IgD-negative memory B cell (primary cell): ENCODE results near the gene DGLUCY. TPM values are rescaled to one million over a fixed set of nuclear protein-coding genes. Genes with fewer than 3 reads are reported as not detected.
"Not testable (repeated sequence)": the region's sequence is repeated elsewhere in the genome, so short reads cannot be mapped to it uniquely, and the experiment has no call there.

Source experiments
- H3K27ac Mint-ChIP-seq, 3 donors: one replicate each; pipeline ENCODE4 v1.8.0; 2020 to 2022; ENCODE audit warnings: mild to moderate bottlenecking in 3 of 3, mixed read lengths in 3 of 3, moderate library complexity in 1 of 3
- H3K27me3 Mint-ChIP-seq: one replicate; pipeline ENCODE4 v1.8.0; 2021; ENCODE audit warnings: mixed read lengths
- H3K36me3 Mint-ChIP-seq: one replicate; pipeline ENCODE4 v1.8.0; 2020; ENCODE audit warnings: mild to moderate bottlenecking, mixed read lengths
- H3K4me1 Mint-ChIP-seq, 3 donors: one replicate each; pipeline ENCODE4 v1.8.0; 2020 to 2022; ENCODE audit warnings: mixed read lengths in 3 of 3, mild to moderate bottlenecking in 1 of 3
- H3K4me3 Mint-ChIP-seq, 4 donors: one replicate each; pipeline ENCODE4 v1.8.0; 2020 to 2022; ENCODE audit warnings: mild to moderate bottlenecking in 4 of 4, mixed read lengths in 4 of 4, moderate library complexity in 3 of 4
- H3K9me3 Mint-ChIP-seq, 3 donors: one replicate each; pipeline ENCODE4 v1.8.0; 2020 to 2021; ENCODE audit warnings: mixed read lengths in 3 of 3, mild to moderate bottlenecking in 1 of 3
- polyA plus RNA-seq: library from polyadenylated mRNA; unstranded; fragments of 300-500 nt; fragmentation: Illumina TruSeq; gene quantifications from one replicate; pipeline ENCODE4 v1.2.3, GENCODE V29; 2021

Gene DGLUCY
- polyA plus RNA-seq, 1 donor from 2014 or later: 68.0 TPM

DNA sequence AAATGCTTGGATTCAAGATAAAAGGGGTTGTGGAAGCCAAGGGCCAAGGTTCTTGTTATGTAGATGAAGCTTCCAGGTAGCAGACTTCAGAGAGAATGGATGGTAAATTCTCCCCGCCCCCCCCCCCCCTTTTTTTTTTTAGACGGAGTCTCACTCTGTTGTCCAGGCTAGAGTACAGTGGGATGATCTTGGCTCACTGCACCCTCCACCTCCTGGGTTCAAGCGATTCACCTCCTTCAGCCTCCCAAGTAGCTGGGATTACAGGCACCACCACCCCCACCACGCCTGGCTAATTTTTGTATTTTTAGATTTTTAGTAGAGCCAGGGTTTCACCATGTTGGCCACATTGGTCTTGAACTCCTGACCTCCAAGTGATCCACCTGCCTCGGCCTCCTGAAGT, 4.1 kb downstream of the DGLUCY start:
- Mint-ChIP-seq H3K36me3 (peaks cover 20% of the 10 kb centered on the region), H3K27me3 (no peaks in the 10 kb centered on the region), H3K4me3 (peak overlapping the region in 3 of 4 donors; percentile 27 to 79 (median 31)), H3K4me1 (peaks cover 18 to 55% (median 52%) of the 10 kb centered on the region in 3 donors), H3K9me3 (peaks cover 0 to 3% (median 0%) of the 10 kb centered on the region in 3 donors), H3K27ac (peak overlapping the region in 1 of 3 donors; percentile 99)

DNA sequence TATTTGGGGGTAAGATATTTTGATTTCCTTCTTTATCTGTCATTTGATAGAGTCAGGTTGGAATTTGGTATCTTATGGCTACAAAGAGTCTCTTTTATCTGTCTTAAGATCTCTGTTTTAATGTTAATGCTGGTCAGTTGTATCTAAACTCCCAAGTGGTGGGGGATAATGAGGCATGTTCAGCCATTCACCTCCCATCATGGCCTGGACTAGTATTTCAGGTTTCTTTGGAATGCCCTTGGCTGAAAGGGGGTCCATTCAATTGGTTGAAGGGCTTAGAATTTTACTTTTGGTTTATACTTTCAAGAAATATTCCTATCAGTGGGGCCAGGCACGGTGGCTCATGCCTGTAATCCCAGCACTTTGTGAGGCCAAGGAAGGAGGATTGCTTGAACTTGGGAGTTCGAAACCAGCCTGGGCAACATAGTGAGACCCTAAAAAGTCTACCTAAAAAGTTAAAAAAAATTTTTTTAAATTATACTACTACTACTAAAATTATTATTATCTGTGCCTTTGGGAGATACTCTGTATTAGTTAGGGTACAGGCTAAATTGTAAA, 4.7 kb downstream of the DGLUCY start:
- Mint-ChIP-seq H3K27me3 (no peaks in the 10 kb centered on the region), H3K4me3 (peak overlapping the region in 3 of 4 donors; percentile 27 to 78 (median 31)), H3K36me3 (peaks cover 20% of the 10 kb centered on the region), H3K9me3 (peaks cover 0 to 3% (median 0%) of the 10 kb centered on the region in 3 donors), H3K4me1 (peaks cover 16 to 49% (median 47%) of the 10 kb centered on the region in 3 donors), H3K27ac (peak overlapping the region in 1 of 3 donors; percentile 69)

DNA sequence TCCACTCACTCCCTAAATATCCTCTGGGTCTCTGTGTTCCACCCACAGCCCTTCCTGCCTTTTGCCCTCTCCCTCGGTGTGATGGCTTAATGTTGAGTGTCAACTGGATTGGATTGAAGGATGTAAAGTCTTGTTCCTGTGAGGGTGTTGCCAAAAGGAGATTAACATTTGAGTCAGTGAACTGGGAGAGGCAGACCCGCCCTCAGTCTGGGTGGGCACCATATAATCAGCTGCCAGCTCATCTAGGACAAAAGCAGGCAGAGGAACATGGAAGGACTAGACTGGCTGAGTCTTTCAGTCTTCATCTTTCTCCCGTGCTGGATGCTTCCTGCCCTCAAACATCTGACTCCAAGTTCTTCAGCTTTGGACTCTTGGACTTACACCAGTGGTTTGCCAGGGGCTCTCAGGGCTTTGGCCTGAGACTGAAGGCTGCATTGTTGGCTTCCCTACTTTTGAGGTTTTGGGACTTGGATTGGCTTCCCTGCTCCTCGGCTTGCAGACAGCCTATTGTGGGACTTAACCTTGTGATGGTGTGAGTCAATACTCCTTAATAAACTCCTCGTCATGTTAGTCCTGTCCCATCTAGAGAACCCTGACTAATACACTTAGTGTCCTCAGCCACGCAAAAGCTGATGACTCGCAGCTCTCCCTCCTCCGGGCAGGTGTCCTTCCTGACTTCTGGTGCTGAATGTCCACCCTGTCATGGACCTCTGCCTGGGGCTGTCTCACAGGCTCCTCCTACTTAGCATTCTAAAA, 5.9 kb downstream of the DGLUCY start:
- peaks cover 0 to 3% (median 0%) of the 10 kb centered on the region in 3 donors for H3K9me3 Mint-ChIP-seq
- peaks cover 20% of the 10 kb centered on the region for H3K36me3 Mint-ChIP-seq
- peak overlapping the region in 1 of 3 donors; percentile 69 for H3K27ac Mint-ChIP-seq
- no peaks in the 10 kb centered on the region for H3K27me3 Mint-ChIP-seq
- H3K4me1 Mint-ChIP-seq: peaks cover 22 to 52% (median 46%) of the 10 kb centered on the region in 3 donors
- peak overlapping the region in 2 of 4 donors; percentile 3 to 61 for H3K4me3 Mint-ChIP-seq

DNA sequence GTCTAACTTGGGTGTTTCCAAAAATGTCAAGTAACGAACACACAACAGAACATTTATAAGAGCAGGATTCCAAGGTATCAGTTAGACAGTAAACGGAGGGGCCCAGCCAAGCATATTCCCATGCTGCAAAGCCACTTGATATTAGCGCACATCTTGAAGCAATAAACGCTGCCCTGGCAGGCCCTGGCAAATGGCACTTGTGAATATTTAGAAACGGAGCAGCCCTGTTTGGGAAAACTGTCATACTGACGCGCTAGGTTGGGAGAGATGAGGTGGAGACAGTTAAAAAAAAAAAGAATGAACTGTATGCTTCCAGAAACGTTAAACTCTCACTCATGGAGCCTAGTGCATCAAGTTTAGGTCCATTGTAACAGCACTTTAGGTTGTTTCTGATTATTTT, 9.3 kb downstream of the DGLUCY start:
- Mint-ChIP-seq H3K27ac (peak overlapping the region in 1 of 3 donors; percentile 77), H3K4me3 (peak overlapping the region in 1 of 4 donors; percentile 60)

DNA sequence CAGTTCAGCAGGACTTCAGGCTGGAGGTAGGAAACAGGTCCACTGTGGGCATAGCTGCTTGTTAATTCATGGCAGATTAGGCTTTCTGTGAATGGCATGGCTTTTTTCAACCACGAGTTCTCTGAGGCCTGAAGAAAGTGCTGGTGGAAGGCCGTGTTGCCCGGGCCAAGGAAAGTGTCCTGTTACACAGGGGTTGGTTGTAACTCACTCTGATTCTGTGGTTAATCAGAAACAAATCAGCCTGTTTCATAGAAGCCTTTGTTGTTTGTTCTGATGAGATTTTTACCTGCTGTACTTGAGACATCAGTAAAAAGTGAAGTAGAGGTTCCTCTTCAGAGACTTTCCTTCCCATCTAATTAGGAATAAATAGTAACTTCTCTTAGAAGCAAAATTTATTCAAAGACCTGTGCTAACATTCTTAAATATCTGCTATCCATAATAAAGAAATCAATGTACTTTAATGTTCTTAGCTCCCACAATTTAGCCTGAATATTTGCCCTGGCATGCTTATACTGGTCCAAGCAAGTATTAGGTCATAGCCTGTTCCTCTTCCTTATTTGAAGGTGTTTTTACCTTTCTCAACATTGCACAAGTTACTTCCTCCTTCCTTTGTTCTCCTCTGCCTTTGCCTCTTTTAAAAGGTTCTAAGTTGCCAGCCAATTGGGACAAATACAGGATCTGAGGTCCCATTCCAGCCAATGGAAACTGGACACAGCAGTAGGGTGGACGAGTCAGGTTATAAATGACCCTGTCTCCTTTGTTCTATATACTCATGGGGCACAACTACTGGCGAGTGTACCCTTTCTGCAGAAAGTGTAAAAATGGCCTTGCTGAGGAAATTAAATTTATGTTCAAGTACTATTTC, 10.8 kb downstream of the DGLUCY start:
- Mint-ChIP-seq H3K4me1 (peaks cover 24 to 31% (median 26%) of the 10 kb centered on the region in 3 donors), H3K4me3 (peak overlapping the region in 3 of 4 donors; percentile 44 to 87 (median 52)), H3K27ac (peak overlapping the region; percentile 40 to 91 (median 84))
- not testable (repeated sequence) for H3K9me3 Mint-ChIP-seq, H3K36me3 Mint-ChIP-seq, H3K27me3 Mint-ChIP-seq

More for the DNA sequence above, 9.3 kb downstream of the DGLUCY start:
- Mint-ChIP-seq H3K9me3 (peaks cover 0 to 3% (median 0%) of the 10 kb centered on the region in 3 donors), H3K4me1 (peaks cover 26 to 38% (median 33%) of the 10 kb centered on the region in 3 donors), H3K27me3 (no peaks in the 10 kb centered on the region), H3K36me3 (peaks cover 13% of the 10 kb centered on the region)

DNA sequence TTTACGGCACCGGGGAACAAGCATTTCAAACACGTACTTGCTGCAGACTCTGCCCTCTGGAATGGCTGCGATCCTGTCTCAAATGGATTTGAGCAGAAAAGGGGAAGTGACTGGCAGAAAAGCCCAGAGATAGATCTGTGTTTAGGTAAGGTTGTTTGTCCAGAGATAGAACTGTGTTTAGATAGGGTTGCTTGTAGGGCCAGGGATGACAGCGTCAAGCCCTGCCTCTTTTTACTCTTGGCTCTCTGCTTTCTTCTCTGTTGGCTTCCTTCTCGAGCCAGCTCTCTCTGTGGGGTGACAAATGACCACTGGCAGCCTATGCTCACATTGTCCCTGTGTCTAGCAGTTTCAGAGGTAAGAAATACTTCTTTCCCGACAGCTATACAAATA, 11.4 kb downstream of the DGLUCY start:
- H3K27ac Mint-ChIP-seq: peak overlapping the region; percentile 40 to 91 (median 84)
- H3K36me3 Mint-ChIP-seq: peaks cover 5% of the 10 kb centered on the region
- peak overlapping the region in 1 of 4 donors; percentile 87 for H3K4me3 Mint-ChIP-seq
- peaks cover 22 to 28% (median 26%) of the 10 kb centered on the region in 3 donors for H3K4me1 Mint-ChIP-seq
- no peaks in the 10 kb centered on the region for H3K9me3 Mint-ChIP-seq
- H3K27me3 Mint-ChIP-seq: no peaks in the 10 kb centered on the region

DNA sequence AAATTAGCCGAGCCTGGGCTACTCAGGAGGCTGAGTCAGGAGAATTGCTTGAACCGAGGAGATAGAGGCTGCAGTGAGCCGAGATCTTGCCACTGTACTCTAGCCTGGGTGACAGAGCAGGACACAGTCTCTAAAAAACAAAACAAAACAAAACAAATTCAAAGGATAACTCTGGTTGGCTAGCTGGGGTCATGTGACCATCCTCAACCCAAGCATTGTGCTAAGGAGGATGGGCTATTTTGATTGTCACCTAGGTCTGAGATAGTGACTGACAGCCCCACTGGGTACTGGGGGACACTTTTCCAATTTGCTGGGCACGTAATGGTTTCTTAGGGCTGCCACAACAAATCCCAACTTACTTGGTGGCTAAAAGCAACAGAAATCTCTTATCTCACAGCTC, 11.9 kb downstream of the DGLUCY start:
- Mint-ChIP-seq H3K36me3 (peaks cover 5% of the 10 kb centered on the region), H3K9me3 (no peaks in the 10 kb centered on the region), H3K27ac (peak overlapping the region in 1 of 3 donors; percentile 85), H3K4me3 (no peak overlapping the region), H3K4me1 (peaks cover 19 to 26% (median 24%) of the 10 kb centered on the region in 3 donors), H3K27me3 (no peaks in the 10 kb centered on the region)

DNA sequence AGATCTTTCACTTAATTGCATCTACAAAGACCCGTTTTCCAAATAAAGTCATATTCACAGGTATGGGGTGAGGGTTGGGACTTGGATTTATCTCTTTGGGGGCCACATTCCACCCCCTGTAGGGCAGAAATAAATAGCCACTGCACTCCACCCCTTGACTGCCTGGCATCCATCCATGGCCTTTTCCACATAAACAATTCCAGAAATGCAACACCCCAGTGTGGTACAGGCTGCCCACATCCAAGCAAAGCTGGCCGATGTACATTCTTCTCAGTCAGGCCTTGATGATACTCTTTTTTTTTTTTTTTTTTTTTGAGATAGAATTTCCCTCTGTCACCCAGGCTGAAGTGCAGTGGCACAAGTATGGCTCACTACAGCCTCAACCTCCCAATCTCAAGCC, 12.9 kb downstream of the DGLUCY start:
- peaks cover 11% of the 10 kb centered on the region for H3K36me3 Mint-ChIP-seq
- peaks cover 14 to 22% (median 20%) of the 10 kb centered on the region in 3 donors for H3K4me1 Mint-ChIP-seq
- H3K4me3 Mint-ChIP-seq: no peak overlapping the region
- no peaks in the 10 kb centered on the region for H3K27me3 Mint-ChIP-seq
- H3K27ac Mint-ChIP-seq: peak overlapping the region in 1 of 3 donors; percentile 85
- H3K9me3 Mint-ChIP-seq: no peaks in the 10 kb centered on the region

DNA sequence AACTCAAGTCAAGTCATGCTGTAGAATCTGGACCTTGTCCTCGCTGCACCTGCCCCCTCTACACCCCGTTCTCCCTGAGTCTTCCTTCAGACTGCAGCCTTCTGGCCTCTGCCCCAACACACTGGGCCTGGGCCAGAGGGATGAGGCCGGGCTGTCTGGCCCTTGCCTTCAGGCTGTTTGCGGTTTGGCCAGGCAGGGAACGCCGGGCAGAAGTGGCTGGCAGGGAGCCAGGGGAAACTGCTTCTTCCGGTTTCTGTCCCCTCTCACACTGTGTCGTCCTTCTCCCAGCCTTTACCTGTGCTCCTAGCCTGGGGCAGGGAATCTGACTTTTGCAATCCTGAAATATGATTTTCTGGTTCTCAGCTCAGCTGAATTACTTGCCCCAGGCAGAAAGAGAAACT, 13.5 kb downstream of the DGLUCY start:
- Mint-ChIP-seq H3K4me3 (peak overlapping the region in 1 of 4 donors; percentile 28), H3K27me3 (no peaks in the 10 kb centered on the region), H3K36me3 (peaks cover 10% of the 10 kb centered on the region), H3K4me1 (peaks cover 14 to 22% (median 20%) of the 10 kb centered on the region in 3 donors), H3K9me3 (no peaks in the 10 kb centered on the region), H3K27ac (peak overlapping the region in 1 of 3 donors; percentile 85)

DNA sequence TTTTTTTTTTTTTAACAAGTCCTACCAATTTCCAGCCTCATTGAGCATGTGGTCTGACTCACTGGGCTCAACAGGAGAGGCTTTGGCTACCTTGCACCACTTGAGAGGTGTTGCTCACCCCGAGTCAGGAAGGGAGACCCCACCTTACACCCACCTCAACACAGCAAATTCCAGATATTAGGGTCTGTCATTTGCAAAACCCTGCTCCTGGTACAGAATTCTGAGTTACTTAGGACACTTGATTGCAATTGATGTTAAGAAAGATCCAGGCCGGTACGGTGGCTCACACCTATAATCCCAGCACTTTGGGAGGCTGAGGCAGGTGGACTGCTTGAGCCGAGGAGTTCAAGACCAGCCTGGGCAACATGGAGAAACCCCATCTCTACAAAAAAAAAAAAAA, 14.1 kb downstream of the DGLUCY start:
- Mint-ChIP-seq H3K4me3 (no peak overlapping the region), H3K9me3 (no peaks in the 10 kb centered on the region), H3K27ac (peak overlapping the region in 2 of 3 donors; percentile 39 to 57), H3K36me3 (peaks cover 10% of the 10 kb centered on the region), H3K27me3 (no peaks in the 10 kb centered on the region), H3K4me1 (peaks cover 14 to 22% (median 18%) of the 10 kb centered on the region in 3 donors)

DNA sequence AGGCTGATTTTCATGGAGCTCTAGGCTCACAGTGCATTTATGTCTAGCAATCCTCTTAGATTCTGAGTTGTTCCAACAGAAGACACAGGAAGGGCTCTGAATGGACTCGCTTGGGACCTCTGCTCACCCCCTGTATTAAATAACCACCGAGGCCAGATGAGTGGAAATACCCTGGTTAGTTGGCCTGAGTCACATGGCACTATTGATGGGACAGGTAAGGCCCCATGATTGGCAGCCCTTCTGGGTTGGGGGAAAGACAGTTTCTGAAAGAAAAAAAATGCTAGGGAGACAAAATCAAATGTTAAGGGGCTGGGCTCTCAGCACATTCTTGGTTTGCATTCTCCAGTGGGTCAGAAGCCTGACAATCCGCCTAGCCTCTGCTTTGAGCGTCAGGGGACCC, 14.8 kb downstream of the DGLUCY start:
- H3K27ac Mint-ChIP-seq: peak overlapping the region in 2 of 3 donors; percentile 36 to 90
- H3K4me3 Mint-ChIP-seq: no peak overlapping the region
- H3K9me3 Mint-ChIP-seq: no peaks in the 10 kb centered on the region
- H3K36me3 Mint-ChIP-seq: peaks cover 10% of the 10 kb centered on the region
- peaks cover 14 to 22% (median 16%) of the 10 kb centered on the region in 3 donors for H3K4me1 Mint-ChIP-seq
- no peaks in the 10 kb centered on the region for H3K27me3 Mint-ChIP-seq

DNA sequence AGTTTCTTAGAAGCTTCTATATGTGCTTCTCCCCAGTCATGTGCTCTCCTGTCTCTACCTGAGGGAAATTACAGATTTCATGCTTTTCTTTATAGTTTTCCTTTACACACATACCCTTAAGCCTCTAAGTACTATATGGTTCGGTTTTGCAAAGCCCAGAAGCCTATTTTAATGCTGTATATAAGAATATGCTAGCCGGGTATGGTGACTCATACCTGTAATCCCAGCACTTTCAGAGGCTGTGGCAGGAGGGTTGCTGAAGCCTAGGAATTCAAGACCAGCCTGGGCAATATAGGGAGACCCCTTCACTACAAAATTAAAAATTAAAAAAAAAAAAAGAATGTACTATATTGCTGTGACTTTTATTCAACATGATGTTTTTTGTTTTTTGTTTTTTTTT, 15.4 kb downstream of the DGLUCY start:
- no peak overlapping the region for H3K27ac Mint-ChIP-seq
- H3K9me3 Mint-ChIP-seq: no peaks in the 10 kb centered on the region
- H3K4me3 Mint-ChIP-seq: no peak overlapping the region
- H3K27me3 Mint-ChIP-seq: no peaks in the 10 kb centered on the region
- H3K36me3 Mint-ChIP-seq: peaks cover 10% of the 10 kb centered on the region
- peaks cover 12 to 19% (median 13%) of the 10 kb centered on the region in 3 donors for H3K4me1 Mint-ChIP-seq

DNA sequence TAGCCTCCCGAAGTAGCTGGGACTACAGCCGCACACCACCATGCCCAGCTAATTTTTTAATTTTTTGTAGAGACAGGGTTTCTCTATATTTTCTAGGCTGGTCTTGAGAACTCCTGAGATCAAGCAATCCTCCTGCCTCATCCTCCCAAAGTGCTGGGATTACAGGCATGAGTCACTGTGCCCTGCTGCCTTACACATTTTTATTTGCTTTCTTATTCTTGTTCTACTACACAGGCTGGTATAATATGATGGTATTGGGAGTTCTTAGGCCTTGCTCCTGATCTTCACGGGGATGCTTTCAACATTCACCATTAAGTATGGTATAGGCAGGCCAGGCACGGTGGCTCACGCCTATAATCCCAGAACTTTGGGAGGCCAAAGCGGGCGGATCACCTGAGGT, 21.2 kb downstream of the DGLUCY start:
- Mint-ChIP-seq H3K27me3 (no peaks in the 10 kb centered on the region), H3K36me3 (peaks cover 10% of the 10 kb centered on the region), H3K27ac (no peak overlapping the region), H3K4me3 (no peak overlapping the region), H3K9me3 (no peaks in the 10 kb centered on the region), H3K4me1 (peaks cover 0 to 6% (median 1%) of the 10 kb centered on the region in 3 donors)

DNA sequence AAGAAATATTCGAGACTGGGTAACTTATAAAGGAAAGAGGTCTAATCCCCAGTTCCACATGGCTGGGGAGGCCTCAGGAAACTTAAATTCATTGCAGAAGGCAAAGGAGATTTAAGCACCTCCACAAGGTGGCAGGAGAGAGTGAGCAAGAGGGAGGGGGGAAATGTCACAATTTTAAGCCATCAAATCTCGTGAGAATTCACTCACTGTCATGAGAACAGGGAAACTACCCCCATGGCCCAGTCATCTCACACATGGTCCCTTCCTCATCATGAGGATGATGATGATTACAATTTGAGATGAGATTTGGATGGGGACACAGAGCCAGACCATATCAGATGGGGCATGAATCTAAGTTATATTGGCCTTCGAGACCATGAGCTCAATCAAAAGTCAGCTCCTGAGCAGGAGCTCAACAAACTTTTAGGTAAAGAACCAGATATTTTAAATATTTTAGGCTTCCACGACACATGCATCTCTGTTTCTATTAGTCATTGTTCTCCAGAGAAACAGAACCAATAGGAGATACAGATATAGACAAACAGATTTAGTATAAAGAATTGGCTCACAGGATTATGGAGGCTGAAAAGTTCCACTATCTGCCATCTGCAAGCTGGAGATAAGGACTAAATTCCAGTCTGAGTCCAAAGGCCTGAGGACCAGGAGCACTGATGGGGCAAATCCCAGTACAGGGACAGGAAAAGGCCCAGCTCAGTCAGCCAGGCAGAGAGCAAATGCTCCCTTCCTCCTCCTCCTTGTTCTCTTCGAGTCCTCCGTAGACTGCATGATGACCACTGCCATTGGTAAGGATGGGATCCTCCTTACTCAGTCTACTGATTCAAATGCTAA, 24.9 kb downstream of the DGLUCY start:
- Mint-ChIP-seq H3K27ac (peak overlapping the region in 2 of 3 donors; percentile 59 to 68), H3K9me3 (no peaks in the 10 kb centered on the region), H3K4me3 (peak overlapping the region in 1 of 4 donors; percentile 8), H3K27me3 (no peaks in the 10 kb centered on the region), H3K36me3 (peaks cover 4% of the 10 kb centered on the region), H3K4me1 (peaks cover 14 to 26% (median 20%) of the 10 kb centered on the region in 3 donors)
